Neuronal stem cell (in vitro differentiated cells): ENCODE measurements around the gene ATP13A4.

ENCODE experiments used
- DNase-seq: peaks from one replicate; pipeline ENCODE4 v3.0.0-alpha.2; 2013; ENCODE audit warnings: low spot score
- H2AFZ ChIP-seq: one replicate; pipeline ENCODE4 v1.6.1; 2013; ENCODE audit warnings: mild to moderate bottlenecking, low read length, inconsistent platforms
- H2AK5ac ChIP-seq: 2 replicates; pipeline ENCODE4 v1.6.1; 2013; ENCODE audit warnings: low read depth, mild to moderate bottlenecking, inconsistent platforms, low read length, moderate library complexity, mixed read lengths
- H2BK120ac ChIP-seq: 2 replicates; pipeline ENCODE4 v1.6.1; 2013; ENCODE audit warnings: low read depth, mild to moderate bottlenecking, inconsistent platforms, low read length, moderate library complexity, mixed read lengths
- H2BK12ac ChIP-seq: one replicate; pipeline ENCODE4 v1.6.1; 2013; ENCODE audit warnings: low read length, inconsistent platforms
- H2BK15ac ChIP-seq: 2 replicates; pipeline ENCODE4 v1.6.1; 2013; ENCODE audit warnings: mild to moderate bottlenecking, low read length, inconsistent platforms, mixed read lengths
- H2BK5ac ChIP-seq: one replicate; pipeline ENCODE4 v1.6.1; 2013; ENCODE audit warnings: inconsistent platforms, mild to moderate bottlenecking, low read length, moderate library complexity
- H3K14ac ChIP-seq: one replicate; pipeline ENCODE4 v1.6.1; 2013; ENCODE audit warnings: low read length, inconsistent platforms
- H3K18ac ChIP-seq: 2 replicates; pipeline ENCODE4 v1.6.1; 2013; ENCODE audit warnings: low read length, inconsistent platforms
- H3K23ac ChIP-seq: 2 replicates; pipeline ENCODE4 v1.6.1; 2013; ENCODE audit warnings: low read depth, mild to moderate bottlenecking, mixed read lengths, low read length, inconsistent platforms; ENCODE audit not compliant: poor library complexity
- H3K27ac ChIP-seq: replicated peaks from 3 replicates; pipeline ENCODE4 v1.5.1; 2013; ENCODE audit warnings: low read length, inconsistent platforms
- H3K27me3 ChIP-seq, 3 experiments: 2 replicates each; pipeline ENCODE4 v1.6.1; 2013; ENCODE audit warnings: low read length in 3 of 3, mild to moderate bottlenecking in 2 of 3, inconsistent platforms in 1 of 3, low read depth in 1 of 3, mixed read lengths in 1 of 3, moderate library complexity in 1 of 3; ENCODE audit not compliant: control insufficient read depth in 3 of 3, insufficient read depth in 3 of 3
- H3K36me3 ChIP-seq, 2 donors: replicated peaks in 1 of 2; 2 replicates each; pipeline ENCODE4 v1.6.1; 2013; ENCODE audit warnings: low read length in 2 of 2; ENCODE audit not compliant: control insufficient read depth in 2 of 2, insufficient read depth in 2 of 2
- H3K4ac ChIP-seq: 2 replicates; pipeline ENCODE4 v1.6.1; 2013; ENCODE audit warnings: inconsistent platforms, mild to moderate bottlenecking, low read length, moderate library complexity
- H3K4me1 ChIP-seq, 2 donors: 1 replicate in 1 of 2; 2 replicates in 1 of 2; pipeline ENCODE4 v1.6.1; 2013; ENCODE audit warnings: low read length in 2 of 2, low read depth in 1 of 2; ENCODE audit not compliant: control insufficient read depth in 2 of 2, insufficient read depth in 1 of 2
- H3K4me2 ChIP-seq: one replicate; pipeline ENCODE4 v1.6.1; 2013; ENCODE audit warnings: mild to moderate bottlenecking, low read length, inconsistent platforms; ENCODE audit not compliant: insufficient read depth, poor library complexity, severe bottlenecking
- H3K4me3 ChIP-seq, 2 donors: 2 replicates each; pipeline ENCODE4 v1.5.1; 2013; ENCODE audit warnings: low read length in 2 of 2, mild to moderate bottlenecking in 2 of 2, inconsistent platforms in 1 of 2, moderate library complexity in 1 of 2
- H3K79me1 ChIP-seq: one replicate; pipeline ENCODE4 v1.6.1; 2013; ENCODE audit warnings: low read depth, mild to moderate bottlenecking, inconsistent platforms, low read length, moderate library complexity
- H3K9ac ChIP-seq: one replicate; pipeline ENCODE4 v1.6.1; 2013; ENCODE audit warnings: mild to moderate bottlenecking, low read depth, low read length, inconsistent platforms; ENCODE audit not compliant: poor library complexity
- H3K9me3 ChIP-seq, 2 donors: replicated peaks in 1 of 2; 2 replicates each; pipeline versions ENCODE3 to v1.6.1; 2013; ENCODE audit warnings: low read length in 2 of 2, mild to moderate bottlenecking in 2 of 2, inconsistent platforms in 1 of 2, low read depth in 1 of 2, mixed read lengths in 1 of 2, moderate library complexity in 1 of 2; ENCODE audit not compliant: control insufficient read depth in 2 of 2, insufficient read depth in 1 of 2
- H4K8ac ChIP-seq: one replicate; pipeline ENCODE4 v1.6.1; 2013; ENCODE audit warnings: low read depth, mild to moderate bottlenecking, inconsistent platforms, low read length, moderate library complexity
- H4K91ac ChIP-seq: one replicate; pipeline ENCODE4 v1.6.1; 2013; ENCODE audit warnings: low read length, low read depth, mild to moderate bottlenecking, inconsistent platforms; ENCODE audit not compliant: poor library complexity
- WGBS, 2 donors: extraction: QIAGEN DNeasy Blood & Tissue Kit; methylation state at CpG; one replicate each; pipeline ENCODE4 v1.1.7; 2013; ENCODE audit warnings: missing lambda C conversion rate in 2 of 2, mixed read lengths in 1 of 2; ENCODE audit not compliant: insufficient read length in 2 of 2, insufficient replicate concordance in 1 of 2; ENCODE audit errors: extremely low coverage in 2 of 2; 5-methylcytosine and 5-hydroxymethylcytosine counted together

The ATP13A4 gene

GRCh38 chr3:193585530-193585929, 30.8 kb upstream of the ATP13A4 start:
- Histone ChIP-seq H3K9ac (no peak overlapping the region), H3K4me1 (peaks cover 0 to 2% of the 10 kb centered on the region in 2 donors), H2AFZ (no peak overlapping the region), H4K8ac (no peak overlapping the region), H3K79me1 (no peaks in the 10 kb centered on the region), H3K4ac (no peak overlapping the region), H3K18ac (no peak overlapping the region), H3K27me3 (no peaks in the 10 kb centered on the region), H4K91ac (no peak overlapping the region), H3K27ac (no peak overlapping the region), H3K4me2 (no peak overlapping the region), H3K4me3 (no peak overlapping the region), H3K36me3 (no peaks in the 10 kb centered on the region), H3K23ac (no peak overlapping the region), H2BK120ac (no peak overlapping the region), H2BK12ac (no peak overlapping the region), H2AK5ac (no peak overlapping the region), H3K9me3 (no peaks in the 10 kb centered on the region), H3K14ac (no peak overlapping the region), H2BK15ac (no peak overlapping the region), H2BK5ac (no peak overlapping the region)
- no peak for DNase-seq
- no CpG with 5 or more reads among the region's 9 CpGs for WGBS, 2 donors

- WGBS, 2 donors = 100% methylated on average over 1 of the region's 2 CpGs; no CpG with 5 or more reads in 1 of the 2 donors
- Histone ChIP-seq H2BK120ac (no peak overlapping the region), H3K4ac (no peak overlapping the region), H3K36me3 (no peaks in the 10 kb centered on the region), H4K8ac (no peak overlapping the region), H2BK12ac (no peak overlapping the region), H3K14ac (no peak overlapping the region), H2BK5ac (no peak overlapping the region), H2AK5ac (no peak overlapping the region), H3K18ac (no peak overlapping the region), H3K27me3 (peaks cover 0 to 3% (median 0%) of the 10 kb centered on the region in 3 experiments), H3K4me1 (no peaks in the 10 kb centered on the region), H4K91ac (no peak overlapping the region), H3K4me2 (no peak overlapping the region), H3K9ac (no peak overlapping the region), H2BK15ac (no peak overlapping the region), H3K9me3 (no peaks in the 10 kb centered on the region), H3K27ac (no peak overlapping the region), H3K79me1 (no peaks in the 10 kb centered on the region), H3K4me3 (no peak overlapping the region), H3K23ac (no peak overlapping the region), H2AFZ (no peak overlapping the region)
- DNase-seq = no peak
Observed at GRCh38 chr3:193574488-193575070, 19.9 kb upstream of the ATP13A4 start.

DNA sequence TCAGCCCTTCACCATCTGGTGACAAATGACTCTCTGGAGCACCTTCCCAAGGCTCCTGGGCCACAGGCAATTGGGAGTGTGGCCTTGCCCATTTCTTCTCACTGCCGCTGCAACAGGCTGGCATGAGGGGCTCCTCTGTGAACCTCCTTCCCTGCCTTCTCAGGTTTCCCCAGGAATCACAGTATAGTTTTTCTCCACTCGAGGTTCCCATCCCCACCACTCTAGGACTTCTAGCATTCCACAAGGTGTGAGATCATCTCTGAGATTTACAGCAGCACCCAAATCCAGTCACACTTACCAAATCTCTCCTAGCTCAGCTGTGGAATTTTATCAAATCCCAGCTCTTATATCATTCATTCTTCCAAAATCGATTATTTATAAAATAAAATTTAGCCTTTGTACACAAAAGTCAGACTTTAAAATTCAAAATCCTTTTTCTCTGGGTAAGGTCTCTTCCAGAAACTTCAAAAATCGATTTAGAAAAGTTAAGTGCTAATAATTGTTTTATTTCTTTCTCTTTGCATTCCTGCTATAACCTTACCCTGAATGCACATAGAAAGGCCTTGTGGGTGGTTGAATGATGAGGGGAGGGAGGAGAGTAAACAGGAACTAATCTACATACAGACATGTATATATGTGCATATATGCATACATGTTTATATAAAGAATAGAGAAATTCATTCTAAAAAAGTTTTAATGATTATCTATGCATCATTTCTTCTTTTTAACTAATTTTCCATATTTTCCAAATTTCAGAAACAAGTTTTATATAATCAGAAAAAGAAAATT, 18.9 kb upstream of the ATP13A4 start:
- Histone ChIP-seq H3K4me2 (no peak overlapping the region), H3K14ac (no peak overlapping the region), H3K36me3 (no peaks in the 10 kb centered on the region), H3K23ac (no peak overlapping the region), H3K27ac (no peak overlapping the region), H3K4me3 (peak overlapping the region in 1 of 2 donors; percentile 51), H2AFZ (no peak overlapping the region), H3K18ac (no peak overlapping the region), H2BK15ac (no peak overlapping the region), H4K91ac (no peak overlapping the region), H3K4me1 (no peaks in the 10 kb centered on the region), H2BK12ac (no peak overlapping the region), H3K27me3 (peaks cover 0 to 3% (median 0%) of the 10 kb centered on the region in 3 experiments), H4K8ac (no peak overlapping the region), H3K9ac (no peak overlapping the region), H2BK120ac (no peak overlapping the region), H2AK5ac (no peak overlapping the region), H2BK5ac (no peak overlapping the region), H3K4ac (no peak overlapping the region), H3K9me3 (no peaks in the 10 kb centered on the region), H3K79me1 (no peaks in the 10 kb centered on the region)
- WGBS, 2 donors = 100% methylated on average over 1 of the region's 4 CpGs; no CpG with 5 or more reads in 1 of the 2 donors
- no peak for DNase-seq

GRCh38 chr3:193572426-193572908, 17.8 kb upstream of the ATP13A4 start:
- Histone ChIP-seq H3K36me3 (no peaks in the 10 kb centered on the region), H2AFZ (no peak overlapping the region), H3K4me2 (no peak overlapping the region), H2BK120ac (no peak overlapping the region), H3K27ac (no peak overlapping the region), H3K4me1 (no peaks in the 10 kb centered on the region), H2BK5ac (no peak overlapping the region), H3K18ac (no peak overlapping the region), H3K23ac (no peak overlapping the region), H3K4me3 (no peak overlapping the region), H2AK5ac (no peak overlapping the region), H3K79me1 (no peaks in the 10 kb centered on the region), H3K14ac (no peak overlapping the region), H3K27me3 (peaks cover 0 to 3% (median 0%) of the 10 kb centered on the region in 3 experiments), H2BK12ac (no peak overlapping the region), H3K9me3 (no peaks in the 10 kb centered on the region), H2BK15ac (no peak overlapping the region), H4K8ac (no peak overlapping the region), H3K4ac (no peak overlapping the region), H4K91ac (no peak overlapping the region), H3K9ac (no peak overlapping the region)
- WGBS, 2 donors = no CpG with 5 or more reads among the region's 10 CpGs
- DNase-seq = peak; percentile 63
